Measurements from ENCODE around the gene LETMD1. TPM values are rescaled to one million over a fixed set of nuclear protein-coding genes. Genes with fewer than 3 reads are reported as not detected.

The LETMD1 gene
- total RNA-seq, 2 donors from 2014 or later: 74.8 to 90.2 TPM

GRCh38 chr12:51048661-51049251 is 629 bp downstream of the LETMD1 start:
- Mint-ChIP-seq H3K27ac (peak overlapping the region; percentile 95), H3K4me1 (peaks cover 16% of the 10 kb centered on the region), H3K36me3 (ENCODE audit: low read depth) (peaks cover 55% of the 10 kb centered on the region), H3K4me3 (peak overlapping the region; percentile 98), H3K27me3 (no peaks in the 10 kb centered on the region), H3K9me3 (no peaks in the 10 kb centered on the region)
- no peak for ATAC-seq (replicated peaks)

- Mint-ChIP-seq H3K9me3 (no peaks in the 10 kb centered on the region), H3K4me1 (peaks cover 16% of the 10 kb centered on the region), H3K36me3 (ENCODE audit: low read depth) (peaks cover 63% of the 10 kb centered on the region), H3K4me3 (peak overlapping the region; percentile 98), H3K27ac (peak overlapping the region; percentile 95), H3K27me3 (no peaks in the 10 kb centered on the region)
- no peak for ATAC-seq (replicated peaks)
Observed at GRCh38 chr12:51049525-51049924, 1.4 kb downstream of the LETMD1 start.

- Mint-ChIP-seq H3K9me3 (no peaks in the 10 kb centered on the region), H3K27me3 (no peaks in the 10 kb centered on the region), H3K27ac (peak overlapping the region; percentile 56), H3K4me3 (peak overlapping the region; percentile 4), H3K36me3 (ENCODE audit: low read depth) (peaks cover 86% of the 10 kb centered on the region), H3K4me1 (peaks cover 16% of the 10 kb centered on the region)
- no peak for ATAC-seq (replicated peaks)
Observed at GRCh38 chr12:51051787-51052186, 3.7 kb downstream of the LETMD1 start.

- no peak for ATAC-seq (replicated peaks)
- Mint-ChIP-seq H3K27me3 (no peaks in the 10 kb centered on the region), H3K4me3 (no peak overlapping the region), H3K9me3 (no peaks in the 10 kb centered on the region), H3K27ac (no peak overlapping the region), H3K4me1 (peaks cover 7% of the 10 kb centered on the region), H3K36me3 (ENCODE audit: low read depth) (peaks cover 96% of the 10 kb centered on the region)
Observed at GRCh38 chr12:51055060-51055459, 6.9 kb downstream of the LETMD1 start.

GRCh38 chr12:51056242-51056641 is 8.1 kb downstream of the LETMD1 start:
- ATAC-seq (replicated peaks): no peak
- Mint-ChIP-seq H3K27me3 (no peaks in the 10 kb centered on the region), H3K9me3 (no peaks in the 10 kb centered on the region), H3K27ac (no peak overlapping the region), H3K4me3 (no peak overlapping the region), H3K36me3 (ENCODE audit: low read depth) (peaks cover 100% of the 10 kb centered on the region), H3K4me1 (peaks cover 7% of the 10 kb centered on the region)

- Mint-ChIP-seq H3K4me3 (no peak overlapping the region), H3K9me3 (no peaks in the 10 kb centered on the region), H3K27ac (no peak overlapping the region), H3K27me3 (no peaks in the 10 kb centered on the region), H3K36me3 (ENCODE audit: low read depth) (peaks cover 100% of the 10 kb centered on the region), H3K4me1 (no peaks in the 10 kb centered on the region)
- no peak for ATAC-seq (replicated peaks)
Observed at GRCh38 chr12:51059086-51059485, 11.0 kb downstream of the LETMD1 start.

GRCh38 chr12:51062631-51063397 is 14.7 kb downstream of the LETMD1 start:
- Mint-ChIP-seq H3K4me3 (no peak overlapping the region), H3K27me3 (no peaks in the 10 kb centered on the region), H3K36me3 (ENCODE audit: low read depth) (peaks cover 100% of the 10 kb centered on the region), H3K4me1 (no peaks in the 10 kb centered on the region), H3K27ac (peak overlapping the region; percentile 26), H3K9me3 (no peaks in the 10 kb centered on the region)
- ATAC-seq (replicated peaks): no peak

- Mint-ChIP-seq H3K36me3 (ENCODE audit: low read depth) (peaks cover 97% of the 10 kb centered on the region), H3K9me3 (no peaks in the 10 kb centered on the region), H3K27ac (no peak overlapping the region), H3K27me3 (no peaks in the 10 kb centered on the region), H3K4me3 (no peak overlapping the region), H3K4me1 (no peaks in the 10 kb centered on the region)
- no peak for ATAC-seq (replicated peaks)
Observed at GRCh38 chr12:51065530-51065929, 17.4 kb downstream of the LETMD1 start.

- Mint-ChIP-seq H3K4me1 (no peaks in the 10 kb centered on the region), H3K4me3 (no peak overlapping the region), H3K36me3 (ENCODE audit: low read depth) (peaks cover 97% of the 10 kb centered on the region), H3K9me3 (no peaks in the 10 kb centered on the region), H3K27me3 (no peaks in the 10 kb centered on the region), H3K27ac (peak overlapping the region; percentile 25)
- no peak for ATAC-seq (replicated peaks)
Observed at GRCh38 chr12:51067229-51067628, 19.1 kb downstream of the LETMD1 start.

GRCh38 chr12:51067771-51068170 is 19.6 kb downstream of the LETMD1 start:
- Mint-ChIP-seq H3K4me1 (no peaks in the 10 kb centered on the region), H3K36me3 (ENCODE audit: low read depth) (peaks cover 97% of the 10 kb centered on the region), H3K27me3 (no peaks in the 10 kb centered on the region), H3K27ac (no peak overlapping the region), H3K4me3 (no peak overlapping the region), H3K9me3 (no peaks in the 10 kb centered on the region)
- no peak for ATAC-seq (replicated peaks)

- Mint-ChIP-seq H3K9me3 (no peaks in the 10 kb centered on the region), H3K4me1 (no peaks in the 10 kb centered on the region), H3K36me3 (ENCODE audit: low read depth) (peaks cover 93% of the 10 kb centered on the region), H3K27me3 (no peaks in the 10 kb centered on the region), H3K27ac (no peak overlapping the region), H3K4me3 (no peak overlapping the region)
- no peak for ATAC-seq (replicated peaks)
Observed at GRCh38 chr12:51070004-51070403, 21.9 kb downstream of the LETMD1 start.

- H3K27ac Mint-ChIP-seq: peak overlapping the region; percentile 43
- H3K36me3 Mint-ChIP-seq (ENCODE audit: low read depth): peaks cover 77% of the 10 kb centered on the region
- no peak for ATAC-seq (replicated peaks)
- H3K4me1 Mint-ChIP-seq: peaks cover 6% of the 10 kb centered on the region
- no peaks in the 10 kb centered on the region for H3K9me3 Mint-ChIP-seq
- no peak overlapping the region for H3K4me3 Mint-ChIP-seq
- no peaks in the 10 kb centered on the region for H3K27me3 Mint-ChIP-seq
Observed at GRCh38 chr12:51071663-51072062, 23.5 kb downstream of the LETMD1 start.

GRCh38 chr12:51075390-51075789 is 27.3 kb downstream of the LETMD1 start:
- ATAC-seq (replicated peaks): no peak
- H3K36me3 Mint-ChIP-seq (ENCODE audit: low read depth): peaks cover 54% of the 10 kb centered on the region
- H3K27ac Mint-ChIP-seq: no peak overlapping the region
- no peaks in the 10 kb centered on the region for H3K9me3 Mint-ChIP-seq
- peaks cover 11% of the 10 kb centered on the region for H3K4me1 Mint-ChIP-seq
- no peaks in the 10 kb centered on the region for H3K27me3 Mint-ChIP-seq
- no peak overlapping the region for H3K4me3 Mint-ChIP-seq

- Mint-ChIP-seq H3K4me3 (peak overlapping the region; percentile 21), H3K36me3 (ENCODE audit: low read depth) (peaks cover 47% of the 10 kb centered on the region), H3K27ac (peak overlapping the region; percentile 18), H3K4me1 (peaks cover 11% of the 10 kb centered on the region), H3K9me3 (no peaks in the 10 kb centered on the region), H3K27me3 (no peaks in the 10 kb centered on the region)
- peak; percentile 74 for ATAC-seq (replicated peaks)
Observed at GRCh38 chr12:51076236-51076930, 28.3 kb downstream of the LETMD1 start.

- Mint-ChIP-seq H3K4me1 (peaks cover 20% of the 10 kb centered on the region), H3K4me3 (no peak overlapping the region), H3K27me3 (no peaks in the 10 kb centered on the region), H3K36me3 (ENCODE audit: low read depth) (peaks cover 40% of the 10 kb centered on the region), H3K9me3 (no peaks in the 10 kb centered on the region), H3K27ac (no peak overlapping the region)
- no peak for ATAC-seq (replicated peaks)
Observed at GRCh38 chr12:51077930-51078329, 29.8 kb downstream of the LETMD1 start.
